Gastroesophageal sphincter (tissue), 4 donors: ENCODE measurements around the gene STK16. TPM values are rescaled to one million over a fixed set of nuclear protein-coding genes. Genes with fewer than 3 reads are reported as not detected.
A peak's percentile ranks its signal among the peaks of the same experiment; 100 is the strongest.

Experiments used
- ATAC-seq: fragments of 150-250 bp; one replicate; pipeline ENCODE4 v1.9.1; 2016; ENCODE audit warnings: mild to moderate bottlenecking, moderate library complexity
- H3K27ac ChIP-seq, 4 donors: fragments of 200-600 bp; sonication (generic) in 3 of 4; 1 replicate in 3 of 4; 2 replicates in 1 of 4; pipeline ENCODE4 v1.5.1; 2016 to 2019
- H3K27me3 ChIP-seq: fragments of 200-600 bp; sonication (generic); one replicate; pipeline ENCODE4 v1.5.1; 2019
- H3K36me3 ChIP-seq, 2 donors: fragments of 200-600 bp; sonication (generic); one replicate each; pipeline ENCODE4 v1.5.1; 2019; ENCODE audit warnings: control low read depth in 1 of 2
- H3K4me1 ChIP-seq, 3 donors: fragments of 200-600 bp; sonication (generic); 1 replicate in 2 of 3; 2 replicates in 1 of 3; pipeline ENCODE4 v1.5.1; 2016 to 2019; ENCODE audit warnings: control low read depth in 2 of 3
- H3K4me3 ChIP-seq, 2 donors: fragments of 200-600 bp; sonication (generic); one replicate each; pipeline ENCODE4 v1.5.1; 2019; ENCODE audit warnings: mild to moderate bottlenecking in 1 of 2, moderate library complexity in 1 of 2
- H3K9me3 ChIP-seq, 3 donors: fragments of 200-600 bp; sonication (generic); one replicate each; pipeline ENCODE4 v1.5.1; 2017 to 2019; ENCODE audit warnings: control low read depth in 2 of 3
- CTCF ChIP-seq, 4 experiments: fragments of 200-600 bp in 2 of 4; fragments of 450-650 bp in 2 of 4; sonication (generic) in 1 of 4; IDR thresholded peaks; one replicate each; pipeline ENCODE4 v1.5.1; 2017 to 2019; ENCODE audit warnings: antibody characterized with exemption in 4 of 4, mild to moderate bottlenecking in 2 of 4, moderate library complexity in 2 of 4
- EP300 ChIP-seq: sonication (generic); formaldehyde crosslinking; IDR thresholded peaks from one replicate; pipeline ENCODE4 v1.6.1; 2017; ENCODE audit warnings: antibody characterized with exemption, mild to moderate bottlenecking
- POLR2A ChIP-seq, 2 donors: fragments of 450-650 bp; IDR thresholded peaks; one replicate each; pipeline ENCODE4 v1.6.1; 2017; ENCODE audit warnings: antibody characterized with exemption in 2 of 2, mild to moderate bottlenecking in 2 of 2, moderate library complexity in 1 of 2
- POLR2AphosphoS5 ChIP-seq: sonication (generic); formaldehyde crosslinking; IDR thresholded peaks from one replicate; pipeline ENCODE4 v1.6.1; 2017; ENCODE audit warnings: antibody characterized with exemption
- WGBS, 2 donors: methylation state at CpG; one replicate each; pipeline ENCODE4 v1.1.5; 2018; ENCODE audit warnings: low coverage in 1 of 2; 5-methylcytosine and 5-hydroxymethylcytosine counted together
- total RNA-seq, 4 donors: library from RNA; depleted of rRNA; stranded (reverse); fragments of >200 nt; gene quantifications; one replicate each; pipeline ENCODE4 v1.1.0, GENCODE V29; 2016

STK16 gene
- total RNA-seq, 4 donors from 2014 or later = 10.2 to 14.0 (median 11.6) TPM

- H3K36me3 ChIP-seq = peaks cover 0 to 30% of the 10 kb centered on the region in 2 donors
- H3K4me1 ChIP-seq = peaks cover 3 to 49% (median 16%) of the 10 kb centered on the region in 3 donors
- no peaks in the 10 kb centered on the region for H3K27me3 ChIP-seq
- H3K27ac ChIP-seq = peak overlapping the region; percentile 89 to 96 (median 93)
- TF ChIP-seq CTCF (IDR thresholded peaks at IDR 0.05) (no peak), EP300 (no peak), POLR2AphosphoS5 (no peak), POLR2A (IDR thresholded peaks at IDR 0.05) (no peak)
- WGBS, 2 donors = 42 to 66% methylated on average over 4 of the region's 6 CpGs
- H3K9me3 ChIP-seq = no peaks in the 10 kb centered on the region
- no peak for ATAC-seq
- H3K4me3 ChIP-seq = peak overlapping the region; percentile 66 to 90
Measured at GRCh38 chr2:219244789-219245147, 511 bp upstream of the STK16 start.

- peaks cover 3 to 60% (median 24%) of the 10 kb centered on the region in 3 donors for H3K4me1 ChIP-seq
- H3K27me3 ChIP-seq = no peaks in the 10 kb centered on the region
- peak overlapping the region; percentile 66 to 90 for H3K4me3 ChIP-seq
- TF ChIP-seq POLR2A (IDR thresholded peaks at IDR 0.05) (no peak), EP300 (no peak), CTCF (IDR thresholded peaks at IDR 0.05) (no peak), POLR2AphosphoS5 (no peak)
- H3K27ac ChIP-seq = peak overlapping the region; percentile 89 to 96 (median 93)
- no peak for ATAC-seq
- H3K36me3 ChIP-seq = peaks cover 0 to 38% of the 10 kb centered on the region in 2 donors
- WGBS, 2 donors = 40 to 57% methylated on average over 1 to 2 of the region's 10 CpGs
- H3K9me3 ChIP-seq = no peaks in the 10 kb centered on the region
Measured at GRCh38 chr2:219245899-219246230, 586 bp downstream of the STK16 start.

GRCh38 chr2:219246559-219246958 is 1.3 kb downstream of the STK16 start:
- no CpG with 5 or more reads among the region's 10 CpGs for WGBS, 2 donors
- H3K4me1 ChIP-seq = peaks cover 3 to 67% (median 24%) of the 10 kb centered on the region in 3 donors
- no peaks in the 10 kb centered on the region for H3K27me3 ChIP-seq
- no peak for ATAC-seq
- peak overlapping the region in 3 of 4 donors; percentile 14 to 94 (median 89) for H3K27ac ChIP-seq
- no peaks in the 10 kb centered on the region for H3K9me3 ChIP-seq
- no peak overlapping the region for H3K4me3 ChIP-seq
- TF ChIP-seq CTCF (IDR thresholded peaks at IDR 0.05) (no peak), POLR2A (IDR thresholded peaks at IDR 0.05) (no peak), EP300 (no peak), POLR2AphosphoS5 (no peak)
- H3K36me3 ChIP-seq = peaks cover 0 to 45% of the 10 kb centered on the region in 2 donors

- Histone ChIP-seq H3K4me1 (peaks cover 3 to 81% (median 25%) of the 10 kb centered on the region in 3 donors), H3K27me3 (no peaks in the 10 kb centered on the region), H3K27ac (peak overlapping the region in 3 of 4 donors; percentile 87 to 90 (median 88)), H3K9me3 (no peaks in the 10 kb centered on the region), H3K4me3 (no peak overlapping the region), H3K36me3 (peaks cover 0 to 47% of the 10 kb centered on the region in 2 donors)
- WGBS, 2 donors = 68 to 93% methylated on average over 3 of the region's 17 CpGs
- ATAC-seq = no peak
- TF ChIP-seq POLR2AphosphoS5 = no peak
- no peak for TF ChIP-seq POLR2A (IDR thresholded peaks at IDR 0.05)
Measured at GRCh38 chr2:219247678-219248642, 2.7 kb downstream of the STK16 start.

GRCh38 chr2:219248845-219249202 is 3.5 kb downstream of the STK16 start:
- Histone ChIP-seq H3K27ac (peak overlapping the region; percentile 45 to 90 (median 88)), H3K27me3 (no peaks in the 10 kb centered on the region), H3K9me3 (no peaks in the 10 kb centered on the region), H3K36me3 (peaks cover 0 to 47% of the 10 kb centered on the region in 2 donors), H3K4me1 (peaks cover 3 to 88% (median 27%) of the 10 kb centered on the region in 3 donors), H3K4me3 (peak overlapping the region in 1 of 2 donors; percentile 1)
- no peak for ATAC-seq
- 92% methylated on average over 2 of the region's 2 CpGs; no CpG with 5 or more reads in 1 of the 2 donors for WGBS, 2 donors
- TF ChIP-seq POLR2AphosphoS5 (no peak), EP300 (no peak), CTCF (IDR thresholded peaks at IDR 0.05) (no peak), POLR2A (IDR thresholded peaks at IDR 0.05) (no peak)
